ENCODE data around the gene AKT1S1.

GRCh38 chr19:49845414-49845813 is 31.7 kb downstream of the AKT1S1 start:
- TF ChIP-seq POLR2A (IDR thresholded peaks at IDR 0.05; ENCODE audit: low read depth), result no peak
- no peak for TF ChIP-seq CTCF (IDR thresholded peaks at IDR 0.05)
- TF ChIP-seq POLR2AphosphoS5 (IDR thresholded peaks at IDR 0.05), result no peak
- TF ChIP-seq EP300 (IDR thresholded peaks at IDR 0.05), result no peak

Data from esophagus muscularis mucosa (tissue), 4 donors.